H1 (cell line): ENCODE results near the gene INHBC. TPM values are rescaled to one million over a fixed set of nuclear protein-coding genes. Genes with fewer than 3 reads are reported as not detected.

ENCODE experiments used
- CBX8 ChIP-seq: fragments of 300-800, 300-1000 bp; sonication (generic); IDR thresholded peaks from 2 replicates; pipeline ENCODE4 v1.7.1; 2016; ENCODE audit warnings: low read depth, low read length, borderline replicate concordance
- polyA plus RNA-seq, 7 experiments: library from polyadenylated mRNA; depleted of rRNA in 3 of 7; stranded (reverse) in 5 of 7; unstranded in 2 of 7; fragments of >200 nt in 5 of 7; fragments of 200-250 nt in 2 of 7; gene quantifications; 1 replicate in 5 of 7; 2 replicates in 1 of 7; 4 replicates in 1 of 7; pipeline versions ENCODE4 v1.2.1 to v1.2.3, GENCODE V29; 2011 to 2013; ENCODE audit warnings: missing spikeins in 2 of 7, mixed read lengths in 2 of 7
- total RNA-seq: library from RNA; stranded (reverse); fragmentation: NEBNext Ultra II Directional; extraction: Animal tissue kit (Norgen Biotek cat#: 25700); gene quantifications from 2 replicates; pipeline ENCODE4 v1.2.1, GENCODE V29; 2021

Gene INHBC
- total and polyA plus RNA-seq, 2 of the 8 experiments (the other 6 are each of a cell fraction or from before 2014, with no cell fraction given), result 0.15 TPM; not detected in 1

- TF ChIP-seq CBX8, result no peak
These were observed 46.2 kb upstream of the INHBC start (continued) for GRCh38 chr12:57388425-57388824.
